ENCODE results near the gene UTP11.

UTP11 gene

GRCh38 chr1:38044221-38045215, 32.0 kb downstream of the UTP11 start:
- peak overlapping the region; percentile 62 for H3K4me3 ChIP-seq (ENCODE audit: low read length)
- H3K27me3 ChIP-seq (ENCODE audit: control insufficient read depth, insufficient read depth, low read length), result peaks cover 70% of the 10 kb centered on the region
- H3K9me3 ChIP-seq (replicated peaks; ENCODE audit: low read length), result no peaks in the 10 kb centered on the region
- H3K36me3 ChIP-seq (ENCODE audit: insufficient read depth, low read length), result no peaks in the 10 kb centered on the region
- H3K4me2 ChIP-seq (ENCODE audit: low read length), result peak overlapping the region; percentile 78
- H3K9ac ChIP-seq (ENCODE audit: low read depth, low read length), result no peak overlapping the region
- H3K4me1 ChIP-seq (ENCODE audit: control insufficient read depth, insufficient read depth, low read length), result peaks cover 9% of the 10 kb centered on the region

GRCh38 chr1:38045401-38046332, 33.1 kb downstream of the UTP11 start:
- Histone ChIP-seq H3K27me3 (ENCODE audit: control insufficient read depth, insufficient read depth, low read length) (peaks cover 64% of the 10 kb centered on the region), H3K4me3 (ENCODE audit: low read length) (no peak overlapping the region), H3K4me2 (ENCODE audit: low read length) (peak overlapping the region; percentile 74), H3K9me3 (replicated peaks; ENCODE audit: low read length) (no peaks in the 10 kb centered on the region), H3K36me3 (ENCODE audit: insufficient read depth, low read length) (no peaks in the 10 kb centered on the region), H3K9ac (ENCODE audit: low read depth, low read length) (no peak overlapping the region), H3K4me1 (ENCODE audit: control insufficient read depth, insufficient read depth, low read length) (peaks cover 9% of the 10 kb centered on the region)

GRCh38 chr1:38046333-38046883, 33.9 kb downstream of the UTP11 start, which contains the start of gene POU3F1:
TSS of gene POU3F1 (minus strand) at chr1:38046793. CDS start at chr1:38046743, 50 bp downstream.
- Histone ChIP-seq H3K4me2 (ENCODE audit: low read length) (peak within 1 kb of the TSS; percentile 89), H3K9ac (ENCODE audit: low read depth, low read length) (no peak within 1 kb of the TSS), H3K9me3 (replicated peaks; ENCODE audit: low read length) (no peaks in the 10 kb centered on the region), H3K36me3 (ENCODE audit: insufficient read depth, low read length) (no peaks in the 10 kb centered on the region), H3K4me3 (ENCODE audit: low read length) (peak within 1 kb of the TSS; percentile 72), H3K27me3 (ENCODE audit: control insufficient read depth, insufficient read depth, low read length) (peaks cover 58% of the 10 kb centered on the region), H3K4me1 (ENCODE audit: control insufficient read depth, insufficient read depth, low read length) (peaks cover 9% of the 10 kb centered on the region)

- Histone ChIP-seq H3K9me3 (replicated peaks; ENCODE audit: low read length) (no peaks in the 10 kb centered on the region), H3K27me3 (ENCODE audit: control insufficient read depth, insufficient read depth, low read length) (peaks cover 58% of the 10 kb centered on the region), H3K36me3 (ENCODE audit: insufficient read depth, low read length) (no peaks in the 10 kb centered on the region), H3K4me1 (ENCODE audit: control insufficient read depth, insufficient read depth, low read length) (peaks cover 9% of the 10 kb centered on the region), H3K4me2 (ENCODE audit: low read length) (peak overlapping the region; percentile 89), H3K9ac (ENCODE audit: low read depth, low read length) (no peak overlapping the region), H3K4me3 (ENCODE audit: low read length) (peak overlapping the region; percentile 72)
These were observed 34.5 kb downstream of the UTP11 start for GRCh38 chr1:38046884-38047602.

- Histone ChIP-seq H3K4me1 (ENCODE audit: control insufficient read depth, insufficient read depth, low read length) (peaks cover 9% of the 10 kb centered on the region), H3K9me3 (replicated peaks; ENCODE audit: low read length) (no peaks in the 10 kb centered on the region), H3K9ac (ENCODE audit: low read depth, low read length) (no peak overlapping the region), H3K27me3 (ENCODE audit: control insufficient read depth, insufficient read depth, low read length) (peaks cover 54% of the 10 kb centered on the region), H3K4me2 (ENCODE audit: low read length) (peak overlapping the region; percentile 89), H3K36me3 (ENCODE audit: insufficient read depth, low read length) (no peaks in the 10 kb centered on the region), H3K4me3 (ENCODE audit: low read length) (peak overlapping the region; percentile 72)
These were observed 35.1 kb downstream of the UTP11 start for GRCh38 chr1:38047603-38048141.

GRCh38 chr1:38050397-38051078, 38.0 kb downstream of the UTP11 start:
- no peak overlapping the region for H3K4me2 ChIP-seq (ENCODE audit: low read length)
- H3K4me3 ChIP-seq (ENCODE audit: low read length), result no peak overlapping the region
- no peaks in the 10 kb centered on the region for H3K36me3 ChIP-seq (ENCODE audit: insufficient read depth, low read length)
- H3K9me3 ChIP-seq (replicated peaks; ENCODE audit: low read length), result no peaks in the 10 kb centered on the region
- no peak overlapping the region for H3K9ac ChIP-seq (ENCODE audit: low read depth, low read length)
- peaks cover 9% of the 10 kb centered on the region for H3K4me1 ChIP-seq (ENCODE audit: control insufficient read depth, insufficient read depth, low read length)
- H3K27me3 ChIP-seq (ENCODE audit: control insufficient read depth, insufficient read depth, low read length), result peaks cover 47% of the 10 kb centered on the region

GRCh38 chr1:38051079-38051543, 38.6 kb downstream of the UTP11 start:
- no peak overlapping the region for H3K4me3 ChIP-seq (ENCODE audit: low read length)
- no peak overlapping the region for H3K4me2 ChIP-seq (ENCODE audit: low read length)
- peaks cover 45% of the 10 kb centered on the region for H3K27me3 ChIP-seq (ENCODE audit: control insufficient read depth, insufficient read depth, low read length)
- no peaks in the 10 kb centered on the region for H3K9me3 ChIP-seq (replicated peaks; ENCODE audit: low read length)
- no peak overlapping the region for H3K9ac ChIP-seq (ENCODE audit: low read depth, low read length)
- H3K36me3 ChIP-seq (ENCODE audit: insufficient read depth, low read length), result no peaks in the 10 kb centered on the region
- peaks cover 9% of the 10 kb centered on the region for H3K4me1 ChIP-seq (ENCODE audit: control insufficient read depth, insufficient read depth, low read length)

GRCh38 chr1:38052750-38053415, 40.3 kb downstream of the UTP11 start:
- H3K4me1 ChIP-seq (ENCODE audit: control insufficient read depth, insufficient read depth, low read length), result no peaks in the 10 kb centered on the region
- H3K36me3 ChIP-seq (ENCODE audit: insufficient read depth, low read length), result no peaks in the 10 kb centered on the region
- peaks cover 44% of the 10 kb centered on the region for H3K27me3 ChIP-seq (ENCODE audit: control insufficient read depth, insufficient read depth, low read length)
- no peaks in the 10 kb centered on the region for H3K9me3 ChIP-seq (replicated peaks; ENCODE audit: low read length)
- H3K9ac ChIP-seq (ENCODE audit: low read depth, low read length), result no peak overlapping the region
- H3K4me3 ChIP-seq (ENCODE audit: low read length), result no peak overlapping the region
- H3K4me2 ChIP-seq (ENCODE audit: low read length), result no peak overlapping the region

GRCh38 chr1:38053416-38054091, 41.0 kb downstream of the UTP11 start:
- Histone ChIP-seq H3K9ac (ENCODE audit: low read depth, low read length) (no peak overlapping the region), H3K36me3 (ENCODE audit: insufficient read depth, low read length) (no peaks in the 10 kb centered on the region), H3K9me3 (replicated peaks; ENCODE audit: low read length) (no peaks in the 10 kb centered on the region), H3K27me3 (ENCODE audit: control insufficient read depth, insufficient read depth, low read length) (peaks cover 38% of the 10 kb centered on the region), H3K4me3 (ENCODE audit: low read length) (no peak overlapping the region), H3K4me1 (ENCODE audit: control insufficient read depth, insufficient read depth, low read length) (no peaks in the 10 kb centered on the region), H3K4me2 (ENCODE audit: low read length) (no peak overlapping the region)
